ENCODE data around the gene LRAT. TPM values are rescaled to one million over a fixed set of nuclear protein-coding genes. Genes with fewer than 3 reads are reported as not detected.

Gene LRAT
- total RNA-seq (2021) (33.0 to 37.7 TPM (median 34.5 TPM) in 3 replicates), Bru-seq, nascent RNA (percentile 97 among the genes with signal in this experiment)
- long read RNA-seq, experiment 1, full-length matches to known transcripts, result 210 of 251 reads
- long read RNA-seq, experiment 1, partial matches to known transcripts, result 0 of 251 reads
- long read RNA-seq, experiment 1, other reads (novel, unspliced or antisense), result 41 of 251 reads
- long read RNA-seq, experiment 2, full-length matches to known transcripts, result 32 of 88 reads
- long read RNA-seq, experiment 2, partial matches to known transcripts, result 0 of 88 reads
- long read RNA-seq, experiment 2, other reads (novel, unspliced or antisense), result 56 of 88 reads
- long read RNA-seq, experiment 3, full-length matches to known transcripts, result 52 of 59 reads
- long read RNA-seq, experiment 3, partial matches to known transcripts, result 3 of 59 reads
- long read RNA-seq, experiment 3, other reads (novel, unspliced or antisense), result 4 of 59 reads

DNA sequence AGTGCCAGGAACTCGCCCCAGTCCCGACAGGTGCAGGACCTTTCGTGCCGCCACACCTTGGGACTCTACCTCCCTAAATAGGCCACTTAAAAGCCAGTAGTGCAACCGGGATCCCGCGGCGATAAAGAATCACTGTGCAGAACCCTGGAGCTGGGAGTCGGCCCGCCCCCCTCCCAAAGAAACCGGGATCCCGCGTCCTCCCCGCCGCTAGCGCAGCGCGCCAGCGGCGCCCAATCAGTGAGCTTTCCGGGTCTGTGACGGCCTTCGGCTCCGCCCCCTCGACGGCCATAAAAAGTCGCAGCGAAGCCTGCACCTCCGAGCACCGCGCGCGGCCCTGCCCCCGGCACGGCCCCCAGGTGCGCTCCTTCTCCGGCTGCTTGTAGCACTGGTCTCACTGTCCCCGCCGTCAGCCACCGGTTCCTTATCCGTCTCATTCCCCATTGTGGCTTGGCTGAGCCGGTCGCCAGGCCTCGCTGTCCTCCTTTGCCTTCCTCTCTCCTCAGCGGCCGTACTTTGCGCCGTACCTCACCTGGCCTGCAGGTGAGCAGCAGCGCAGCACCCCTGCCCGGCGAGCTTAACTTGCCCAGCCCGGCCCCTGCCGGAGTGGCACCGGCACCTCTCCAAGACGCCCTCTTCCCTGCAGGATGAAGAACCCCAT lies at the start of gene LRAT:
Gene LRAT (plus strand): TSS at position 318 of the 658 bp plus-strand sequence. CDS start 327 bp downstream, at position 645.
- DNase-seq (ENCODE audit: low spot score) (peak; percentile 90), ATAC-seq (peak; percentile 76)
- no peaks in the 10 kb centered on the region for H3K9me3 Mint-ChIP-seq
- peak within 1 kb of the TSS; percentile 95 for H3K4me3 Mint-ChIP-seq
- peaks cover 10% of the 10 kb centered on the region for H3K36me3 Mint-ChIP-seq
- peak within 1 kb of the TSS; percentile 89 for H3K27ac Mint-ChIP-seq
- peaks cover 38% of the 10 kb centered on the region for H3K27me3 Mint-ChIP-seq (ENCODE audit: low read depth)
- ChIA-PET CTCF (interaction anchor here (0.6 to 4.2 kb wide), 21 partner anchors 11 to 287 kb away, joined by 3 to 15 read pairs (median 4); partner anchors contain the start of genes FGA and PLRG1), POLR2A (interaction anchor here (0.7 to 1.9 kb wide), 7 partner anchors 12 to 235 kb away, joined by 3 to 8 read pairs (median 3); no protein-coding TSS in a partner anchor)
- peaks cover 62% of the 10 kb centered on the region for H3K4me1 Mint-ChIP-seq
- TF ChIP-seq, protein P1, sequence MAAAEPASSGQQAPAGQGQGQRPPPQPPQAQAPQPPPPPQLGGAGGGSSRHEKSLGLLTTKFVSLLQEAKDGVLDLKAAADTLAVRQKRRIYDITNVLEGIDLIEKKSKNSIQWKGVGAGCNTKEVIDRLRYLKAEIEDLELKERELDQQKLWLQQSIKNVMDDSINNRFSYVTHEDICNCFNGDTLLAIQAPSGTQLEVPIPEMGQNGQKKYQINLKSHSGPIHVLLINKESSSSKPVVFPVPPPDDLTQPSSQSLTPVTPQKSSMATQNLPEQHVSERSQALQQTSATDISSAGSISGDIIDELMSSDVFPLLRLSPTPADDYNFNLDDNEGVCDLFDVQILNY (CRISPR knock-in tag; IDR thresholded peaks at IDR 0.05), result peak; percentile 46; the same call in 1 of the 2 replicates
- TF ChIP-seq ELF4 (CRISPR knock-in tag; IDR thresholded peaks at IDR 0.05; ENCODE audit: low read depth), result no peak
- TF ChIP-seq CREB1 (CRISPR knock-in tag; IDR thresholded peaks at IDR 0.05), result 0 out of 2 replicates have a peak, but pooled peaks have one; percentile 17
- TF ChIP-seq MYBL2 (CRISPR knock-in tag; IDR thresholded peaks at IDR 0.05), result peak; percentile 62; the same call in 1 of the 2 replicates
- no peak for TF ChIP-seq NR3C1 (CRISPR knock-in tag; conservative IDR thresholded peaks at IDR 0.05; ENCODE audit: low read depth)
- TF ChIP-seq SP1 (CRISPR knock-in tag; conservative IDR thresholded peaks at IDR 0.05), result peak; percentile 81
- TF ChIP-seq NR2C2 (CRISPR knock-in tag; IDR thresholded peaks at IDR 0.05), result no peak
- 0 out of 2 replicates have a peak, but pooled peaks have one; percentile 27 for TF ChIP-seq TEAD1 (CRISPR knock-in tag; IDR thresholded peaks at IDR 0.05)
- TF ChIP-seq FOXK1 (CRISPR knock-in tag; IDR thresholded peaks at IDR 0.05), result peak; percentile 77
- TF ChIP-seq PREB (CRISPR knock-in tag; IDR thresholded peaks at IDR 0.05; ENCODE audit: borderline replicate concordance), result no peak
- no peak for TF ChIP-seq PRDM15 (CRISPR knock-in tag; IDR thresholded peaks at IDR 0.05)
- TF ChIP-seq NR1H2 (CRISPR knock-in tag; IDR thresholded peaks at IDR 0.05), result no peak
- 0 out of 2 replicates have a peak, but pooled peaks have one; percentile 15 for TF ChIP-seq ESRRA (CRISPR knock-in tag; IDR thresholded peaks at IDR 0.05; ENCODE audit: borderline replicate concordance)
- peak; percentile 64; the same call in 1 of the 2 replicates for TF ChIP-seq ZBTB21 (CRISPR knock-in tag; IDR thresholded peaks at IDR 0.05; ENCODE audit: borderline replicate concordance)
- 0 out of 2 replicates have a peak, but pooled peaks have one; percentile 36 for TF ChIP-seq MAX (CRISPR knock-in tag; IDR thresholded peaks at IDR 0.05)
- no peak for TF ChIP-seq SOX15 (CRISPR knock-in tag; IDR thresholded peaks at IDR 0.05)
- TF ChIP-seq, protein P2, sequence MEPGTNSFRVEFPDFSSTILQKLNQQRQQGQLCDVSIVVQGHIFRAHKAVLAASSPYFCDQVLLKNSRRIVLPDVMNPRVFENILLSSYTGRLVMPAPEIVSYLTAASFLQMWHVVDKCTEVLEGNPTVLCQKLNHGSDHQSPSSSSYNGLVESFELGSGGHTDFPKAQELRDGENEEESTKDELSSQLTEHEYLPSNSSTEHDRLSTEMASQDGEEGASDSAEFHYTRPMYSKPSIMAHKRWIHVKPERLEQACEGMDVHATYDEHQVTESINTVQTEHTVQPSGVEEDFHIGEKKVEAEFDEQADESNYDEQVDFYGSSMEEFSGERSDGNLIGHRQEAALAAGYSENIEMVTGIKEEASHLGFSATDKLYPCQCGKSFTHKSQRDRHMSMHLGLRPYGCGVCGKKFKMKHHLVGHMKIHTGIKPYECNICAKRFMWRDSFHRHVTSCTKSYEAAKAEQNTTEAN (CRISPR knock-in tag; IDR thresholded peaks at IDR 0.05), result peak; percentile 58; the same call in 1 of the 2 replicates
- no peak for TF ChIP-seq MXD4 (CRISPR knock-in tag; IDR thresholded peaks at IDR 0.05; ENCODE audit: borderline replicate concordance)
- 0 out of 2 replicates have a peak, but pooled peaks have one; percentile 31 for TF ChIP-seq CBFB (CRISPR knock-in tag; IDR thresholded peaks at IDR 0.05; ENCODE audit: low read depth)
- no peak for TF ChIP-seq OVOL2 (CRISPR knock-in tag; IDR thresholded peaks at IDR 0.05; ENCODE audit: borderline replicate concordance)
- TF ChIP-seq, protein P3, sequence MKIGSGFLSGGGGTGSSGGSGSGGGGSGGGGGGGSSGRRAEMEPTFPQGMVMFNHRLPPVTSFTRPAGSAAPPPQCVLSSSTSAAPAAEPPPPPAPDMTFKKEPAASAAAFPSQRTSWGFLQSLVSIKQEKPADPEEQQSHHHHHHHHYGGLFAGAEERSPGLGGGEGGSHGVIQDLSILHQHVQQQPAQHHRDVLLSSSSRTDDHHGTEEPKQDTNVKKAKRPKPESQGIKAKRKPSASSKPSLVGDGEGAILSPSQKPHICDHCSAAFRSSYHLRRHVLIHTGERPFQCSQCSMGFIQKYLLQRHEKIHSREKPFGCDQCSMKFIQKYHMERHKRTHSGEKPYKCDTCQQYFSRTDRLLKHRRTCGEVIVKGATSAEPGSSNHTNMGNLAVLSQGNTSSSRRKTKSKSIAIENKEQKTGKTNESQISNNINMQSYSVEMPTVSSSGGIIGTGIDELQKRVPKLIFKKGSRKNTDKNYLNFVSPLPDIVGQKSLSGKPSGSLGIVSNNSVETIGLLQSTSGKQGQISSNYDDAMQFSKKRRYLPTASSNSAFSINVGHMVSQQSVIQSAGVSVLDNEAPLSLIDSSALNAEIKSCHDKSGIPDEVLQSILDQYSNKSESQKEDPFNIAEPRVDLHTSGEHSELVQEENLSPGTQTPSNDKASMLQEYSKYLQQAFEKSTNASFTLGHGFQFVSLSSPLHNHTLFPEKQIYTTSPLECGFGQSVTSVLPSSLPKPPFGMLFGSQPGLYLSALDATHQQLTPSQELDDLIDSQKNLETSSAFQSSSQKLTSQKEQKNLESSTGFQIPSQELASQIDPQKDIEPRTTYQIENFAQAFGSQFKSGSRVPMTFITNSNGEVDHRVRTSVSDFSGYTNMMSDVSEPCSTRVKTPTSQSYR (CRISPR knock-in tag; IDR thresholded peaks at IDR 0.05), result no peak; the same call in 1 of the 2 replicates
- TF ChIP-seq, protein P4, sequence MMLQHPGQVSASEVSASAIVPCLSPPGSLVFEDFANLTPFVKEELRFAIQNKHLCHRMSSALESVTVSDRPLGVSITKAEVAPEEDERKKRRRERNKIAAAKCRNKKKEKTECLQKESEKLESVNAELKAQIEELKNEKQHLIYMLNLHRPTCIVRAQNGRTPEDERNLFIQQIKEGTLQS (CRISPR knock-in tag; conservative IDR thresholded peaks at IDR 0.05), result no peak
- TF ChIP-seq NFYB (CRISPR knock-in tag; conservative IDR thresholded peaks at IDR 0.05; ENCODE audit: low read depth), result peak; percentile 42
- TF ChIP-seq ATF1 (CRISPR knock-in tag; IDR thresholded peaks at IDR 0.05), result no peak
- TF ChIP-seq ETV6 (CRISPR knock-in tag; IDR thresholded peaks at IDR 0.05), result peak; percentile 87
